ENCODE measurements around the gene TP53INP2. TPM values are rescaled to one million over a fixed set of nuclear protein-coding genes. Genes with fewer than 3 reads are reported as not detected.
A peak's percentile ranks its signal among the peaks of the same experiment; 100 is the strongest.

Gene TP53INP2
- total RNA-seq, 1 experiment from 2014 or later, result 1.8 TPM

GRCh38 chr20:34710861-34711574 lies 6.9 kb downstream of the TP53INP2 start:
- Mint-ChIP-seq H3K27me3 (ENCODE audit: insufficient read depth, unreplicated experiment) (no peaks in the 10 kb centered on the region), H3K9me3 (ENCODE audit: unreplicated experiment) (no peaks in the 10 kb centered on the region), H3K27ac (ENCODE audit: low read depth, unreplicated experiment) (no peak overlapping the region), H3K4me1 (ENCODE audit: insufficient read depth, unreplicated experiment) (peaks cover 19% of the 10 kb centered on the region), H3K4me3 (ENCODE audit: unreplicated experiment) (peak overlapping the region; percentile 80), H3K36me3 (ENCODE audit: insufficient read depth, unreplicated experiment) (peaks cover 22% of the 10 kb centered on the region)
- DNase-seq (ENCODE audit: unreplicated experiment), result no peak
- ChIA-PET CTCF (interaction anchor here (0.6 to 1.6 kb wide), 4 partner anchors 22 to 133 kb away, joined by 3 to 5 read pairs (median 3); no protein-coding TSS in a partner anchor), POLR2A (interaction anchor here (0.6 to 2.1 kb wide), 3 partner anchors 35 to 153 kb away, joined by 3 to 10 read pairs (median 4); partner anchors contain the start of genes MAP1LC3A and PIGU)
- TF ChIP-seq CTCF (IDR thresholded peaks at IDR 0.05; ENCODE audit: unreplicated experiment), result no peak
- intact Hi-C loops (cut with micrococcal nuclease), result no loop called here
- BruUV-seq (replicated peaks), result no TSS peak

- no TSS peak for BruUV-seq (replicated peaks)
- Mint-ChIP-seq H3K27me3 (ENCODE audit: insufficient read depth, unreplicated experiment) (no peaks in the 10 kb centered on the region), H3K4me1 (ENCODE audit: insufficient read depth, unreplicated experiment) (peaks cover 19% of the 10 kb centered on the region), H3K4me3 (ENCODE audit: unreplicated experiment) (no peak overlapping the region), H3K9me3 (ENCODE audit: unreplicated experiment) (no peaks in the 10 kb centered on the region), H3K27ac (ENCODE audit: low read depth, unreplicated experiment) (no peak overlapping the region), H3K36me3 (ENCODE audit: insufficient read depth, unreplicated experiment) (peaks cover 26% of the 10 kb centered on the region)
- no peak for TF ChIP-seq CTCF (IDR thresholded peaks at IDR 0.05; ENCODE audit: unreplicated experiment)
- ChIA-PET CTCF (interaction anchor here (1.1 to 1.6 kb wide), 2 partner anchors 18 to 134 kb away, joined by 5 read pairs; no protein-coding TSS in a partner anchor), POLR2A (interaction anchor here (1.2 kb wide), 1 partner anchor 133 kb away, joined by 3 read pairs; no protein-coding TSS in a partner anchor)
- no peak for DNase-seq (ENCODE audit: unreplicated experiment)
- intact Hi-C loops (cut with micrococcal nuclease), result no loop called here
Measured at GRCh38 chr20:34711813-34712430, 7.8 kb downstream of the TP53INP2 start.

GRCh38 chr20:34712525-34713192 lies 8.5 kb downstream of the TP53INP2 start:
- intact Hi-C loops (cut with micrococcal nuclease), result no loop called here
- no TSS peak for BruUV-seq (replicated peaks)
- Mint-ChIP-seq H3K27me3 (ENCODE audit: insufficient read depth, unreplicated experiment) (no peaks in the 10 kb centered on the region), H3K4me1 (ENCODE audit: insufficient read depth, unreplicated experiment) (peaks cover 19% of the 10 kb centered on the region), H3K36me3 (ENCODE audit: insufficient read depth, unreplicated experiment) (peaks cover 33% of the 10 kb centered on the region), H3K9me3 (ENCODE audit: unreplicated experiment) (no peaks in the 10 kb centered on the region), H3K4me3 (ENCODE audit: unreplicated experiment) (no peak overlapping the region), H3K27ac (ENCODE audit: low read depth, unreplicated experiment) (peak overlapping the region; percentile 6)
- TF ChIP-seq CTCF (IDR thresholded peaks at IDR 0.05; ENCODE audit: unreplicated experiment), result no peak
- CTCF ChIA-PET, result interaction anchor here (0.7 to 1.9 kb wide), 4 partner anchors 18 to 134 kb away, joined by 3 to 8 read pairs (median 4); no protein-coding TSS in a partner anchor
- no peak for DNase-seq (ENCODE audit: unreplicated experiment)
- POLR2A ChIA-PET, result interaction anchor here (1.7 kb wide), 1 partner anchor 9 kb away, joined by 7 read pairs; the partner anchor contains the start of gene TP53INP2
